PC-3 (cell line): ENCODE measurements around the gene ARHGAP32. TPM values are rescaled to one million over a fixed set of nuclear protein-coding genes. Genes with fewer than 3 reads are reported as not detected.

Experiments used
- ATAC-seq: fragments of 200-7000 bp; cut with Tn5 transposase; 2 replicates; pipeline ENCODE4 v1.9.1; 2020; ENCODE audit warnings: mild to moderate bottlenecking, moderate library complexity
- BruUV-seq: library from RNA; stranded (reverse); fragments of 400-500 nt; replicated peaks from 2 replicates; lab custom pipeline; 2021; lab: Mats Ljungman, UMichigan
- CTCF ChIA-PET: fragments of 300-600 bp; sonication (Branson Sonifier 250); formaldehyde crosslinking; loops from one replicate; lab custom pipeline; 2022; ENCODE audit warnings: antibody characterized with exemption; lab: Charles Lee
- POLR2A ChIA-PET: fragments of 300-600 bp; sonication (Branson Sonifier 250); formaldehyde crosslinking; loops from one replicate; lab custom pipeline; 2022; ENCODE audit warnings: antibody characterized with exemption; ENCODE audit not compliant: unreplicated experiment; lab: Charles Lee
- DNase-seq: peaks from one replicate; pipeline ENCODE4 v3.0.0-alpha.2; 2015
- H2AFZ ChIP-seq: fragments of 300-600 bp; sonication (generic); 2 replicates; pipeline ENCODE4 v1.6.0; 2016; ENCODE audit warnings: antibody characterized with exemption, low read length
- H3F3A ChIP-seq: fragments of 300-600 bp; sonication (generic); one replicate; pipeline ENCODE4 v1.6.0; 2017; ENCODE audit warnings: antibody characterized with exemption, low read length, control low read depth, mild to moderate bottlenecking; ENCODE audit not compliant: unreplicated experiment
- H3K27ac ChIP-seq: fragments of 300-600 bp; sonication (generic); 2 replicates; pipeline ENCODE4 v1.5.1; 2016; ENCODE audit warnings: mild to moderate bottlenecking, low read length
- H3K27me3 ChIP-seq: fragments of 300-600 bp; sonication (generic); 2 replicates; pipeline ENCODE4 v1.6.1; 2016; ENCODE audit warnings: low read length, mixed read lengths
- H3K36me3 ChIP-seq: fragments of 300-600 bp; sonication (generic); 2 replicates; pipeline ENCODE4 v1.6.1; 2016; ENCODE audit warnings: low read depth, mixed run types, low read length, mixed read lengths
- H3K4me1 ChIP-seq: fragments of 300-600 bp; sonication (generic); 2 replicates; pipeline ENCODE4 v1.5.1; 2016; ENCODE audit warnings: low read length; ENCODE audit not compliant: insufficient read depth
- H3K4me2 ChIP-seq: fragments of 300-600 bp; sonication (generic); 2 replicates; pipeline ENCODE4 v1.6.0; 2016; ENCODE audit warnings: low read length
- H3K4me3 ChIP-seq: fragments of 300-600 bp; sonication (generic); 2 replicates; pipeline ENCODE4 v1.5.1; 2016; ENCODE audit warnings: mild to moderate bottlenecking, low read length, mixed read lengths
- H3K79me2 ChIP-seq: fragments of 300-600 bp; sonication (generic); 2 replicates; pipeline ENCODE4 v1.6.1; 2017; ENCODE audit warnings: low read length, mixed read lengths
- H3K9ac ChIP-seq: fragments of 300-600 bp; sonication (generic); 2 replicates; pipeline ENCODE4 v1.6.0; 2016; ENCODE audit warnings: mild to moderate bottlenecking, low read length
- H3K9me2 ChIP-seq: fragments of 300-600 bp; sonication (generic); replicated peaks from 2 replicates; pipeline ENCODE4 v1.6.1; 2016; ENCODE audit warnings: mixed run types, low read length, mixed read lengths
- H3K9me3 ChIP-seq: fragments of 300-600 bp; sonication (generic); 2 replicates; pipeline ENCODE4 v1.6.1; 2016; ENCODE audit warnings: low read length, mixed read lengths
- H4K20me1 ChIP-seq: fragments of 300-600 bp; sonication (generic); 2 replicates; pipeline ENCODE4 v1.6.1; 2016; ENCODE audit warnings: low read length, mixed read lengths
- EZH2 ChIP-seq: fragments of 300-600 bp; sonication (generic); IDR thresholded peaks from one replicate; pipeline ENCODE4 v1.6.1; 2017; ENCODE audit warnings: antibody characterized with exemption, mild to moderate bottlenecking, low read length; ENCODE audit not compliant: unreplicated experiment
- EZH2phosphoT487 ChIP-seq: fragments of 300-600 bp; sonication (generic); IDR thresholded peaks from 2 replicates; pipeline ENCODE4 v1.6.1; 2018; ENCODE audit warnings: mild to moderate bottlenecking, antibody characterized with exemption, low read length, borderline replicate concordance
- intact Hi-C: fragments of 100-400 bp; cut with micrococcal nuclease; formaldehyde crosslinking; loops from 2 replicates; pipeline ENCODE4 v1.9.0; 2023
- total RNA-seq: library from RNA; depleted of rRNA; stranded (reverse); fragments of >200 nt; gene quantifications from 2 replicates; pipeline ENCODE4 v1.2.3, GENCODE V29; 2014
- TF ChIP-seq, protein P1 (sequence below): fragments of 300-600 bp; sonication (generic); conservative IDR thresholded peaks from 2 replicates; pipeline ENCODE4 v1.5.1; 2017; ENCODE audit warnings: antibody characterized with exemption, low read depth, mild to moderate bottlenecking, low read length

Gene ARHGAP32
- total RNA-seq, 1 experiment from 2014 or later = 13.7 TPM

DNA sequence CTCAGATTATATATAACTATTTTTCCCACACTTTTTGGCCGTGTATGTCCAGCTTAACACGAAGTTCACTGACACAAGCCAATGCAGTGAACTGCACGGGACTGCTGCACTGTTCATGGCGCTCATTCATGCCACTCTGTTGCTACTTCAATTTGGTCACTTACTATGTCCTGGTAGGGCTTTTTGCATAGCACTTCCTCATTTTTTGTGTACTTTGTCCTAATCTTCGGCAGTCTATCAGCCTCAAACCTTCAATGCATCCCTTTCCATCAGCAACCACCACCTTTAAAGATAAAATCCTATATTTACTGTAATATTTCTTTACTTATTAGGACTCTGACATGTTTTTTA, 18.7 kb upstream of the ARHGAP32 start:
- H3K9me3 ChIP-seq = no peaks in the 10 kb centered on the region

DNA sequence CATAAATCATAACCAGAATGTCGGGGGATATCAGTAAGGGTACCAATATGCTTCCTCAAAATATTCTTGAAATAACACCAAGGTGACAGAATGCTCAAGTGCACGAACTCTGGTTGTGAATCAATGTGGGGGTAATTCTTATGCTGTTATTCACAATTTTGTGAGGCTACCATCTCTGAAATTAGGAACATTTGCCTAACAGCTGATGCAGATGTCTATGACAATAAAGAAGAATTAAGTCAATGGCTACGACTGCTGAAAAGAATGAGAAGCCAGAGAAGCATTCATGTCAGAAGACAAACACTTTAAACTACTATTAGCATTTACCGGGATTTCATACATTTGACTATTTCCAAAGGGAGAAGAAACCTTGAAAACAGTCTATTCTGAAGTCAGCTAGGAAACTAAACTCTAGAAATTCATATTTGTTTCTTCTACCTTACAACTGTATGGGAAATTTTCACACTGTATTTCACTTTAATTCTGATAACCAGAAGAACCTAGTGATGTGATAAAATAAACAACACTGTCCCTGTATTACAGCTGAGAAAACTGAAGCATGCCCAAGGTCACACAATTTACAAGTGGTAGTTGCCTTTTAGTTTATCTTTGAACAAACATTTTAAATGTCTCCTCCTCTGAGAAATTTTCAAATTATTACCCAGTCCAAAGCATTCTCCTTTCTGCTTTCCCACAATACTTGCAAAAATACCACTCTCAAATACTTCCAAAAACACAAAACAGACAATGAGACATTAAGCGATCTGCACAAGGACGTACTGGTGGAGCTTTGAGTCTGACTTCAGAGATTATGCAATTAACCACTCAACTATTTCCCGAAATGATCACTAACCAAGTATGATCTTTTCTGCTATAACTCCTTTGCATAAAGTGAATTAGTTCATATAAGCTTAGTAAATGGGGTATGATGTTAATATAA, 18.0 kb upstream of the ARHGAP32 start:
- Histone ChIP-seq H3K9me2 (no peaks in the 10 kb centered on the region), H3F3A (no peaks in the 10 kb centered on the region), H3K4me3 (no peak overlapping the region), H3K4me1 (no peaks in the 10 kb centered on the region), H3K9me3 (no peaks in the 10 kb centered on the region), H3K27me3 (no peaks in the 10 kb centered on the region), H2AFZ (no peak overlapping the region), H3K36me3 (no peaks in the 10 kb centered on the region), H3K27ac (no peak overlapping the region), H3K79me2 (no peaks in the 10 kb centered on the region), H3K9ac (no peak overlapping the region), H4K20me1 (no peaks in the 10 kb centered on the region), H3K4me2 (no peak overlapping the region)
- POLR2A ChIA-PET = no interaction called here
- ATAC-seq (no peak), DNase-seq (no peak)
- intact Hi-C loops = no loop called here
- CTCF ChIA-PET = interaction anchor here (0.6 kb wide), 1 partner anchor 24 kb away, joined by 3 read pairs; no protein-coding TSS in a partner anchor
- no TSS peak for BruUV-seq
- TF ChIP-seq, protein P1, sequence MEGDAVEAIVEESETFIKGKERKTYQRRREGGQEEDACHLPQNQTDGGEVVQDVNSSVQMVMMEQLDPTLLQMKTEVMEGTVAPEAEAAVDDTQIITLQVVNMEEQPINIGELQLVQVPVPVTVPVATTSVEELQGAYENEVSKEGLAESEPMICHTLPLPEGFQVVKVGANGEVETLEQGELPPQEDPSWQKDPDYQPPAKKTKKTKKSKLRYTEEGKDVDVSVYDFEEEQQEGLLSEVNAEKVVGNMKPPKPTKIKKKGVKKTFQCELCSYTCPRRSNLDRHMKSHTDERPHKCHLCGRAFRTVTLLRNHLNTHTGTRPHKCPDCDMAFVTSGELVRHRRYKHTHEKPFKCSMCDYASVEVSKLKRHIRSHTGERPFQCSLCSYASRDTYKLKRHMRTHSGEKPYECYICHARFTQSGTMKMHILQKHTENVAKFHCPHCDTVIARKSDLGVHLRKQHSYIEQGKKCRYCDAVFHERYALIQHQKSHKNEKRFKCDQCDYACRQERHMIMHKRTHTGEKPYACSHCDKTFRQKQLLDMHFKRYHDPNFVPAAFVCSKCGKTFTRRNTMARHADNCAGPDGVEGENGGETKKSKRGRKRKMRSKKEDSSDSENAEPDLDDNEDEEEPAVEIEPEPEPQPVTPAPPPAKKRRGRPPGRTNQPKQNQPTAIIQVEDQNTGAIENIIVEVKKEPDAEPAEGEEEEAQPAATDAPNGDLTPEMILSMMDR = no peak
- TF ChIP-seq EZH2phosphoT487 (no peak), EZH2 (no peak)

More for the DNA sequence above, 18.7 kb upstream of the ARHGAP32 start:
- no peak overlapping the region for H3K9ac ChIP-seq
- BruUV-seq = no TSS peak
- ATAC-seq = no peak
- ChIA-PET POLR2A (no interaction called here), CTCF (interaction anchor here (0.6 kb wide), 1 partner anchor 25 kb away, joined by 3 read pairs; no protein-coding TSS in a partner anchor)
- H3K27me3 ChIP-seq = no peaks in the 10 kb centered on the region
- H3K27ac ChIP-seq = no peak overlapping the region
- no peaks in the 10 kb centered on the region for H3K36me3 ChIP-seq
- no peaks in the 10 kb centered on the region for H3K79me2 ChIP-seq
- intact Hi-C loops = no loop called here
- no peaks in the 10 kb centered on the region for H3F3A ChIP-seq
- H3K4me1 ChIP-seq = no peaks in the 10 kb centered on the region
- no peaks in the 10 kb centered on the region for H3K9me2 ChIP-seq
- H2AFZ ChIP-seq = no peak overlapping the region
- H3K4me2 ChIP-seq = no peak overlapping the region
- no peak for DNase-seq
- TF ChIP-seq EZH2phosphoT487 (no peak), EZH2 (no peak)
- TF ChIP-seq, protein P1 = no peak
- H3K4me3 ChIP-seq = no peak overlapping the region
- no peaks in the 10 kb centered on the region for H4K20me1 ChIP-seq

DNA sequence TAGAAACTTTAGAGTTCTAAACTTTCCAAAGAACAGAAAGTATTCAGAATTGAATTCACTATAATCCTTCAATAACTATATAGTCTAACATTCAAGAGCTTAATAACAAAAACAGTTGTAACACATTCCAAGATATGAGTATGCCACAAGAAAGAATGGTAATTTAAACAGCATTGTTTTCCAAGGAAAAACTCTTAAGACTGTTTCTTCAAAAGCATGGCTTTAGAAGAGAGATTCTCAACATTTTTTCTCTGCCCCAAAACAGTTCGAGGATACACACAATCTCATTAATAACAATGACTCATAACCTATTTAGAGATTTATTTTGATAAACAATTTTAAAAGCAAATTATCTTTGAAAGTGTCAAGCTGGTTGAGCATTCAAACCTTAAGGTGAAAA, 16.7 kb upstream of the ARHGAP32 start:
- H3K27ac ChIP-seq = no peak overlapping the region
- CTCF ChIA-PET = no interaction called here

More for the DNA sequence above, 16.7 kb upstream of the ARHGAP32 start:
- Histone ChIP-seq H3K9me2 (no peaks in the 10 kb centered on the region), H4K20me1 (no peaks in the 10 kb centered on the region), H3F3A (no peaks in the 10 kb centered on the region), H3K4me2 (no peak overlapping the region), H3K4me1 (no peaks in the 10 kb centered on the region), H3K9ac (no peak overlapping the region), H3K4me3 (no peak overlapping the region), H3K27me3 (no peaks in the 10 kb centered on the region), H2AFZ (no peak overlapping the region), H3K9me3 (no peaks in the 10 kb centered on the region), H3K79me2 (no peaks in the 10 kb centered on the region), H3K36me3 (no peaks in the 10 kb centered on the region)
- POLR2A ChIA-PET = no interaction called here
- TF ChIP-seq, protein P1 = no peak
- no peak for TF ChIP-seq EZH2phosphoT487
- TF ChIP-seq EZH2 = no peak
- BruUV-seq = no TSS peak
- DNase-seq (no peak), ATAC-seq (no peak)
- intact Hi-C loops = no loop called here
